GM21447 (cell line): ENCODE data around the gene KCNJ5.
"Not testable (repeated sequence)": the region's sequence is repeated elsewhere in the genome, so short reads cannot be mapped to it uniquely, and the experiment has no call there.

Source experiments
- ATAC-seq: cut with Tn5 transposase; IDR thresholded peaks from one replicate; pipeline ENCODE4 v1.9.1; 2021; ENCODE audit not compliant: unreplicated experiment

Gene KCNJ5

GRCh38 chr11:128909438-128910125 is 18.4 kb downstream of the KCNJ5 start:
- ATAC-seq = no peak

GRCh38 chr11:128910576-128910975 is 19.4 kb downstream of the KCNJ5 start:
- no peak for ATAC-seq

- no peak for ATAC-seq
These were observed 20.1 kb downstream of the KCNJ5 start for GRCh38 chr11:128911239-128911638.

- ATAC-seq = no peak
These were observed 20.5 kb downstream of the KCNJ5 start for GRCh38 chr11:128911701-128912100.

- no peak for ATAC-seq
These were observed 22.6 kb downstream of the KCNJ5 start for GRCh38 chr11:128913806-128914205.

GRCh38 chr11:128914216-128915148 is 23.3 kb downstream of the KCNJ5 start:
- ATAC-seq = no peak

GRCh38 chr11:128915149-128915521 is 24.0 kb downstream of the KCNJ5 start:
- no peak for ATAC-seq

GRCh38 chr11:128916037-128916572 is 24.9 kb downstream of the KCNJ5 start:
- ATAC-seq = no peak

GRCh38 chr11:128916681-128917080 is 25.5 kb downstream of the KCNJ5 start:
- no peak for ATAC-seq

GRCh38 chr11:128917144-128917724 is 26.1 kb downstream of the KCNJ5 start:
- ATAC-seq = no peak

GRCh38 chr11:128919216-128919615 is 28.1 kb downstream of the KCNJ5 start:
- ATAC-seq = no peak

- ATAC-seq = not testable (repeated sequence)
These were observed 28.5 kb downstream of the KCNJ5 start for GRCh38 chr11:128919635-128920034.

GRCh38 chr11:128920666-128921065 is 29.5 kb downstream of the KCNJ5 start:
- ATAC-seq = no peak

GRCh38 chr11:128921793-128922192 is 30.6 kb downstream of the KCNJ5 start:
- no peak for ATAC-seq

GRCh38 chr11:128924104-128924503 is 32.9 kb downstream of the KCNJ5 start:
- ATAC-seq = no peak

GRCh38 chr11:128924510-128925249 is 33.5 kb downstream of the KCNJ5 start:
- ATAC-seq = no peak

GRCh38 chr11:128925250-128925600 is 34.1 kb downstream of the KCNJ5 start:
- ATAC-seq = no peak

- no peak for ATAC-seq
These were observed 34.8 kb downstream of the KCNJ5 start for GRCh38 chr11:128926000-128926399.

- no peak for ATAC-seq
These were observed 35.4 kb downstream of the KCNJ5 start for GRCh38 chr11:128926437-128927107.

- ATAC-seq = no peak
These were observed 35.9 kb downstream of the KCNJ5 start for GRCh38 chr11:128927108-128927461.
